ENCODE data around the gene TBCD. TPM values are rescaled to one million over a fixed set of nuclear protein-coding genes. Genes with fewer than 3 reads are reported as not detected.

The TBCD gene
- total and polyA plus RNA-seq, 2 experiments from 2014 or later: 19.3 to 33.8 TPM

DNA sequence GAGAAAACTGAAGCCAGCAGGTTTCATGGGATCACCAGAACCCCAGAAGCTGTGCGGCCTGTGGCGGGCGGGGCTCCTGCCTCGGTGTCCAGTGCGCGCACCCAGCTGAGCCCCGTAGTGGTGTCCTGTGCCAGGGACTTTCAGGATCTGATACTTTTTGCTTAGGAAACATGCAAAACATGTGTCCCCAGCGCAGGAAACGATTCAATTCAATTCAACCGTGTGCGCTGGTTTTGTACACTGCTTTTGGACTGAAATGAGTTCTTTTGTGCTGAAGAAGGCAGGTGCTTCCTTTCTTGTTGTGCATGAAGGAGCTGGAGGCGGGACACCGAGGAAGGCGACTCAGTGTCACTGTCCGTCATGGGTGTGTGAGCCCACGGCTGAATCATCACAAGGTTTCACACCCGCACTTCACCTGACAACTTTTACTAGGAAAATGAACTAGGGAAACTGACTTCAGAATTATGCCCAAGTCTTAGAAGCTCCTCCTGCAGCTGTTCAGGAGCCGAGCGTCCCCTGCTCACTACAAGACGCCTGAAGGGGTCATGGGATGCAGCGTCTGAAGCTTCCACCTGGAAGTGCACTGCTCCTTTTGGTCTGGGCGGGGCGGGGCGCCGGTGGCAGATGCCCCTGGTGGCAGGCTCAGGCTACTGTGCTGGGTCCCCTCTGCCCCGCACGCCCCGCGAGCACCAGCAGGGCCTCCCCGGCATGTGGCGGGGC is 119.4 kb downstream of the TBCD start:
- Histone ChIP-seq H3K27me3 (replicated peaks; ENCODE audit: insufficient read depth) (no peaks in the 10 kb centered on the region), H3F3A (ENCODE audit: insufficient read depth) (0 out of 2 replicates have a peak, but pooled peaks cover 4% of the 10 kb centered on the region), H4K20me1 (ENCODE audit: insufficient read depth) (no peaks in the 10 kb centered on the region), H2AFZ (no peak overlapping the region), H3K9me2 (ENCODE audit: insufficient read depth) (no peaks in the 10 kb centered on the region), H3K4me1 (ENCODE audit: insufficient read depth) (peaks cover 12% of the 10 kb centered on the region), H3K79me2 (ENCODE audit: insufficient read depth) (no peaks in the 10 kb centered on the region), H3K27ac (no peak overlapping the region), H3K9ac (no peak overlapping the region), H3K36me3 (ENCODE audit: low read depth) (no peaks in the 10 kb centered on the region), H3K9me3 (ENCODE audit: low read depth) (no peaks in the 10 kb centered on the region), H3K4me2 (ENCODE audit: unreplicated experiment) (no peak overlapping the region), H3K4me3 (no peak overlapping the region)
- in situ Hi-C loops (cut with MboI): no loop called here
- 93% methylated on average over 22 to 30 of the region's 31 CpGs for WGBS, 2 experiments (ENCODE audit: low coverage in 1 of 2, low lambda C conversion rate in 2 of 2, missing lambda C conversion rate in 2 of 2)
- DNase-seq: no peak
- TF ChIP-seq EZH2 (IDR thresholded peaks at IDR 0.05; ENCODE audit: insufficient read depth, poor library complexity, severe bottlenecking) (no peak), EZH2phosphoT487 (IDR thresholded peaks at IDR 0.05; ENCODE audit: insufficient read depth, low read depth) (no peak)

DNA sequence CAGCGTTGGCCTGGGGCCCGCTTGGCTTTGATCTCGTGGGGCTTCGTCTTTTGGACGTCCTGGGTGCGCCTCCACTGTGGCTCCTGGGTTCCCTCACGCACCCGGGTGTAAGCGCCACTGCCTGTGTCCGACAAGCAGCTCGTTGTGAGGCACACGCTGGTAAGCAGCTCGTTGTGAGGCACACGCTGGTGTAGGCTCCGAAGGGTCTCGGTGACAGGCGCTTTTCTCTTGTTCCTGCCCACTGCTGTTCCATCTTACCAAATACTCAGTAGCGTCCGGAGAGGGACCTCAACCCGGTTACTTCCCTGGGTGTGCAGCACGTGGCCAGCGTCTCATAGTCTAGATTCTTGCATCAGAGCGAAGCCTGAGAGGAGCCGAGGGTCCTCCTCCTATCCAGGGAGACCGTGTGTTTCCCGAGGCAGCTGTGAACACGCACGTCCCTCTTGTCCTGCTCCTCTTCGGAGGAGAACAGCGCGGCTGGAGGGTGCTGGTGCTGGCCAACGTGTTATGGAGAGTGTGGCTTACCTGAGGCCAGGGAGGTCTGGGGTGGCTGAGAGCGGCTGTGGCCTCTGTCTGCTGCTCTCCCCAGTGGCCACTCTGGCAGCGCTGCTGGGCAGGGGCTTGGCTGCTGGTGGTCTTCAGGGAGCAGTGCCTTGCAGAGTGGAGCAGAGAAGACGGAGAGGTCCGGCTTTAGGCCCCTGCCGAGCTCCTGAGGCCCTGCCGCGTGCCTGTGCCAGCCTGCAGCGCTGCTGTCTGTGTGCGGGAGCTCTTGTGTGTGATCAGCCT is 120.1 kb downstream of the TBCD start:
- H3K36me3 ChIP-seq (ENCODE audit: low read depth): no peaks in the 10 kb centered on the region
- no peaks in the 10 kb centered on the region for H3K79me2 ChIP-seq (ENCODE audit: insufficient read depth)
- H3K4me1 ChIP-seq (ENCODE audit: insufficient read depth): peaks cover 15% of the 10 kb centered on the region
- H3K9me2 ChIP-seq (ENCODE audit: insufficient read depth): no peaks in the 10 kb centered on the region
- no peak overlapping the region for H3K4me3 ChIP-seq
- DNase-seq: no peak
- no peaks in the 10 kb centered on the region for H3K27me3 ChIP-seq (replicated peaks; ENCODE audit: insufficient read depth)
- no peak overlapping the region for H3K9ac ChIP-seq
- no peaks in the 10 kb centered on the region for H3K9me3 ChIP-seq (ENCODE audit: low read depth)
- H3F3A ChIP-seq (ENCODE audit: insufficient read depth): peaks cover 7% of the 10 kb centered on the region; the same call in 1 of the 2 replicates
- WGBS, 2 experiments (ENCODE audit: low coverage in 1 of 2, low lambda C conversion rate in 2 of 2, missing lambda C conversion rate in 2 of 2): 89 to 92% methylated on average over 40 to 41 of the region's 41 CpGs
- no peak overlapping the region for H2AFZ ChIP-seq
- no peak overlapping the region for H3K4me2 ChIP-seq (ENCODE audit: unreplicated experiment)
- no peak overlapping the region for H3K27ac ChIP-seq
- no peaks in the 10 kb centered on the region for H4K20me1 ChIP-seq (ENCODE audit: insufficient read depth)
- in situ Hi-C loops (cut with MboI): no loop called here
- TF ChIP-seq EZH2phosphoT487 (IDR thresholded peaks at IDR 0.05; ENCODE audit: insufficient read depth, low read depth) (no peak), EZH2 (IDR thresholded peaks at IDR 0.05; ENCODE audit: insufficient read depth, poor library complexity, severe bottlenecking) (no peak)

DNA sequence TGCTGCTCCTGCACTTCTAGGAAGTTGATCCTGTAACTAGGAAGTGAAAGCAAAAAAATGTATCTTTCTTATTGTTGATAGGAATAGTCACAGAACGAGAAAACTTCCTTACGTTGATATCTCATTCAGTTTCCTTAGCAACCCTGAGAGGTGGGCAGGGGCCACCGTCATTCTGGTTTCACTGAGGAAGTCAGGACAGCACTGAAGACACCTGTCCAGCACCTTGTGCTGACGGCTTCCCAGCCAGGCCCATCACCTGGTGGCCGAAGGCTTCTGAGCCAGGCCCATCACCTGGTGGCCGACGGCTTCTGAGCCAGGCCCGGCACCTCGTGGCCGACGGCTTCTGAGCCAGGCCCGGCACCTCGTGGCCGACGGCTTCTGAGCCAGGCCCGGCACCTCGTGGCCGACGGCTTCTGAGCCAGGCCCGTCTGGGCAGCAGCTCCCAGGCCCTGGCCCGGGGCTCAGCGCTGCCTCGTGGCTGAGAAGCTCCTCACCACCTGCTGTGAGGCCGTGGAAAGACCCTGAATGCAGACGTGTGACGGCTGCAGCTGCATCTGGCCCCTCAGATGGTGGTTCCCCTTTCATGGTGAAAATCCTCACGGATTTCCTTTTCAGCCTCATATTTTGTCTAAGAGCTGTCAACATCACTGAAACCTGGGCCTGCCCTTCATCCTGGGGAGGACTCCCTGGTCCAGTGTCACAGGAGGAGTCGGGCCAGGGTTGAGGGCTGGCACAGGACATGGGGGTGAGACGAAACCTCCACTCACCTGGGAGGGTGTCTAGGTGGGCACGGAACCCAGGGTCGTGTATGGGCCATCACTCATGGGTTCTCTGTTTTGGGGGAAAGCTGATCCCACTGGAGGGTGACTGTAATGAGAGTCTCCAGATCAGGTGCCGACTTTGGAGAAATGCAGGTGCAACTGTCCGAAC is 121.0 kb downstream of the TBCD start:
- no peak overlapping the region for H2AFZ ChIP-seq
- no peaks in the 10 kb centered on the region for H3K79me2 ChIP-seq (ENCODE audit: insufficient read depth)
- H4K20me1 ChIP-seq (ENCODE audit: insufficient read depth): no peaks in the 10 kb centered on the region
- no peaks in the 10 kb centered on the region for H3K9me3 ChIP-seq (ENCODE audit: low read depth)
- H3K4me1 ChIP-seq (ENCODE audit: insufficient read depth): peaks cover 13% of the 10 kb centered on the region
- no peak overlapping the region for H3K4me2 ChIP-seq (ENCODE audit: unreplicated experiment)
- in situ Hi-C loops (cut with MboI): no loop called here
- WGBS, 2 experiments (ENCODE audit: low coverage in 1 of 2, low lambda C conversion rate in 2 of 2, missing lambda C conversion rate in 2 of 2): 91 to 97% methylated on average over 30 to 33 of the region's 33 CpGs
- H3K4me3 ChIP-seq: no peak overlapping the region
- H3F3A ChIP-seq (ENCODE audit: insufficient read depth): peaks cover 10% of the 10 kb centered on the region; the same call in 1 of the 2 replicates
- no peak overlapping the region for H3K27ac ChIP-seq
- H3K27me3 ChIP-seq (replicated peaks; ENCODE audit: insufficient read depth): no peaks in the 10 kb centered on the region
- H3K36me3 ChIP-seq (ENCODE audit: low read depth): no peaks in the 10 kb centered on the region
- no peak for TF ChIP-seq EZH2 (IDR thresholded peaks at IDR 0.05; ENCODE audit: insufficient read depth, poor library complexity, severe bottlenecking)
- TF ChIP-seq EZH2phosphoT487 (IDR thresholded peaks at IDR 0.05; ENCODE audit: insufficient read depth, low read depth): no peak
- DNase-seq: no peak
- no peak overlapping the region for H3K9ac ChIP-seq
- no peaks in the 10 kb centered on the region for H3K9me2 ChIP-seq (ENCODE audit: insufficient read depth)

DNA sequence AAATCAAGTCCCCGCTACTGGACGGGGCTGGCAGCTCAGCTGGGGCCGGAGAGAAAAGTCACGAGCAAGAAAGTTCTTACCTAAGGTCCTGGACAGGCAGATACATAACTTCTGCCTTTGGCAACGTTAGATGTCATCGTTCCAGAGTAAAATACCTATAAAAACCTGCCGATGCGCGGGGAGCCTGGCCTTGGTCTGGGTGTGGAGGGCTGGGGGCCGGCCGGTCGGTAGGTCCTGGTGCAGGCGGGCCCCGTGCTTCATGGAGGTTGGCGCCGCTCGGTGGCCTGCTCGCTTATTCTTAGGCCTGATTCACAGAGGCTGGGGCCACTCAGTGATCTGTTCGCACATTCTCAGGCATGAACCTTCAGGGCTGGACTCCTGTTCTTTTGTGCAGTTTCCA is 121.7 kb downstream of the TBCD start:
- WGBS, 2 experiments (ENCODE audit: low coverage in 1 of 2, low lambda C conversion rate in 2 of 2, missing lambda C conversion rate in 2 of 2): 88 to 97% methylated on average over 19 of the region's 19 CpGs
- Histone ChIP-seq H3K27me3 (replicated peaks; ENCODE audit: insufficient read depth) (no peaks in the 10 kb centered on the region), H3K4me3 (no peak overlapping the region), H3K79me2 (ENCODE audit: insufficient read depth) (no peaks in the 10 kb centered on the region), H3K36me3 (ENCODE audit: low read depth) (no peaks in the 10 kb centered on the region), H3K4me2 (ENCODE audit: unreplicated experiment) (no peak overlapping the region), H3K27ac (no peak overlapping the region), H3K9ac (no peak overlapping the region), H2AFZ (no peak overlapping the region), H4K20me1 (ENCODE audit: insufficient read depth) (no peaks in the 10 kb centered on the region), H3K9me3 (ENCODE audit: low read depth) (no peaks in the 10 kb centered on the region), H3K9me2 (ENCODE audit: insufficient read depth) (no peaks in the 10 kb centered on the region), H3K4me1 (ENCODE audit: insufficient read depth) (peaks cover 13% of the 10 kb centered on the region), H3F3A (ENCODE audit: insufficient read depth) (peaks cover 10% of the 10 kb centered on the region; the same call in 1 of the 2 replicates)
- in situ Hi-C loops (cut with MboI): no loop called here
- TF ChIP-seq EZH2phosphoT487 (IDR thresholded peaks at IDR 0.05; ENCODE audit: insufficient read depth, low read depth) (no peak), EZH2 (IDR thresholded peaks at IDR 0.05; ENCODE audit: insufficient read depth, poor library complexity, severe bottlenecking) (no peak)
- DNase-seq: no peak
